Gastroesophageal sphincter (tissue), 3 donors: Measurements from ENCODE around the gene CELA3A.
"Not testable (repeated sequence)": the region's sequence is repeated elsewhere in the genome, so short reads cannot be mapped to it uniquely, and the experiment has no call there.

Experiments used
- POLR2AphosphoS5 ChIP-seq: sonication (generic); formaldehyde crosslinking; IDR thresholded peaks from one replicate; pipeline ENCODE4 v1.6.1; 2017; ENCODE audit warnings: antibody characterized with exemption
- TF ChIP-seq, protein P1 (sequence below), 4 experiments: fragments of 200-600 bp in 2 of 4; fragments of 450-650 bp in 2 of 4; sonication (generic) in 1 of 4; IDR thresholded peaks; one replicate each; pipeline ENCODE4 v1.5.1; 2017 to 2019; ENCODE audit warnings: antibody characterized with exemption in 4 of 4, mild to moderate bottlenecking in 2 of 4, moderate library complexity in 2 of 4

DNA sequence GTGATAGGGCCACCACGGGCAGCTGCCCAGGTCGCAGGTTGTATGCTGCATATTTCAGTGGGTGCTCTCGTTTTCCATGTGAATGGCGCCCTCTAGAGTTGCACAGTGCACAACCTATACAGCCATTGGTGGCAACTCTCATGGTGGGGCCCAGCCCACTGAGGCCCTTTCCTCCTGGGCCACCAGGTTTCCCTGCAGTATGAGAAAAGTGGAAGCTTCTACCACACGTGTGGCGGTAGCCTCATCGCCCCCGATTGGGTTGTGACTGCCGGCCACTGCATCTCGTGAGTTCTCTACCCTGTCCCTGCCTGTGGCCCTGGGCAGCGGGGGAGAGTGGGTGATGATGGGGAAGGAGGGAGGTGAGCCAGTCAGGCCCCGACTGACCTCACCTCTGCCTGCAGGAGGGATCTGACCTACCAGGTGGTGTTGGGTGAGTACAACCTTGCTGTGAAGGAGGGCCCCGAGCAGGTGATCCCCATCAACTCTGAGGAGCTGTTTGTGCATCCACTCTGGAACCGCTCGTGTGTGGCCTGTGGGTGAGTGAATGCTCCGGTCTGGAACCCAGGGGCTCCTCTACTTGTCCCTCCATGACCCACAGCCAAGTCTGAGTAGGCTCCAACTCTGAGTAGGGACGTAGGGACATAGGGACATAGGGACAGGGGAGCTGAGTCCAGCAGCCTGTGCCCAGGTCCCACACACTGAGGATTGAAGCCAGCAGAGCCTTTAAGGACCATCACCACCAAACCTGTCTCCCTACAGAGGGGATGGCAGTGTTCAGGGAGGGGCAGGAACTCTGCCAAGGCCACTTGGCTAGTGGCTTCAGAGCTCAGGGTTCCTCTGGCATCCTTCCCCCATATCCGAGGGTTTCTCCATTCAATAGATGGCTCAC lies 4.0 kb downstream of the CELA3A start:
- TF ChIP-seq, protein P1, sequence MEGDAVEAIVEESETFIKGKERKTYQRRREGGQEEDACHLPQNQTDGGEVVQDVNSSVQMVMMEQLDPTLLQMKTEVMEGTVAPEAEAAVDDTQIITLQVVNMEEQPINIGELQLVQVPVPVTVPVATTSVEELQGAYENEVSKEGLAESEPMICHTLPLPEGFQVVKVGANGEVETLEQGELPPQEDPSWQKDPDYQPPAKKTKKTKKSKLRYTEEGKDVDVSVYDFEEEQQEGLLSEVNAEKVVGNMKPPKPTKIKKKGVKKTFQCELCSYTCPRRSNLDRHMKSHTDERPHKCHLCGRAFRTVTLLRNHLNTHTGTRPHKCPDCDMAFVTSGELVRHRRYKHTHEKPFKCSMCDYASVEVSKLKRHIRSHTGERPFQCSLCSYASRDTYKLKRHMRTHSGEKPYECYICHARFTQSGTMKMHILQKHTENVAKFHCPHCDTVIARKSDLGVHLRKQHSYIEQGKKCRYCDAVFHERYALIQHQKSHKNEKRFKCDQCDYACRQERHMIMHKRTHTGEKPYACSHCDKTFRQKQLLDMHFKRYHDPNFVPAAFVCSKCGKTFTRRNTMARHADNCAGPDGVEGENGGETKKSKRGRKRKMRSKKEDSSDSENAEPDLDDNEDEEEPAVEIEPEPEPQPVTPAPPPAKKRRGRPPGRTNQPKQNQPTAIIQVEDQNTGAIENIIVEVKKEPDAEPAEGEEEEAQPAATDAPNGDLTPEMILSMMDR (IDR thresholded peaks at IDR 0.05): peak in 1 of 4 experiments; percentile 33
- TF ChIP-seq POLR2AphosphoS5: not testable (repeated sequence)
